HFF-Myc (cell line): ENCODE results near the gene ZNF827.

ENCODE experiments used
- DNase-seq: peaks from one replicate; pipeline ENCODE4 v3.0.0-alpha.2; 2011; ENCODE audit warnings: low read depth; ENCODE audit errors: extremely low read depth
- H3K4me3 ChIP-seq: replicated peaks from 2 replicates; pipeline ENCODE4 v1.5.1; 2011; ENCODE audit warnings: low read depth, mild to moderate bottlenecking, control low read depth, low read length
- CTCF ChIP-seq: IDR thresholded peaks from 2 replicates; pipeline ENCODE4 v1.5.1; 2012; ENCODE audit warnings: mild to moderate bottlenecking, low read depth, low read length, control low read depth; ENCODE audit errors: missing control alignments

ZNF827 gene

GRCh38 chr4:145907390-145907789 lies 31.2 kb downstream of the ZNF827 start:
- DNase-seq = no peak
- H3K4me3 ChIP-seq = no peak overlapping the region
- TF ChIP-seq CTCF = no peak

GRCh38 chr4:145904413-145905177 lies 34.0 kb downstream of the ZNF827 start:
- no peak for TF ChIP-seq CTCF
- no peak overlapping the region for H3K4me3 ChIP-seq
- no peak for DNase-seq

GRCh38 chr4:145902522-145902921 lies 36.1 kb downstream of the ZNF827 start:
- no peak for TF ChIP-seq CTCF
- H3K4me3 ChIP-seq = no peak overlapping the region
- DNase-seq = no peak

GRCh38 chr4:145899886-145900460 lies 38.6 kb downstream of the ZNF827 start:
- no peak for TF ChIP-seq CTCF
- no peak for DNase-seq
- H3K4me3 ChIP-seq = no peak overlapping the region

GRCh38 chr4:145898926-145899531 lies 39.6 kb downstream of the ZNF827 start:
- no peak overlapping the region for H3K4me3 ChIP-seq
- no peak for TF ChIP-seq CTCF
- DNase-seq = no peak

- H3K4me3 ChIP-seq = no peak overlapping the region
- no peak for DNase-seq
- TF ChIP-seq CTCF = no peak
Observed at GRCh38 chr4:145898466-145898865, 40.2 kb downstream of the ZNF827 start.

DNA sequence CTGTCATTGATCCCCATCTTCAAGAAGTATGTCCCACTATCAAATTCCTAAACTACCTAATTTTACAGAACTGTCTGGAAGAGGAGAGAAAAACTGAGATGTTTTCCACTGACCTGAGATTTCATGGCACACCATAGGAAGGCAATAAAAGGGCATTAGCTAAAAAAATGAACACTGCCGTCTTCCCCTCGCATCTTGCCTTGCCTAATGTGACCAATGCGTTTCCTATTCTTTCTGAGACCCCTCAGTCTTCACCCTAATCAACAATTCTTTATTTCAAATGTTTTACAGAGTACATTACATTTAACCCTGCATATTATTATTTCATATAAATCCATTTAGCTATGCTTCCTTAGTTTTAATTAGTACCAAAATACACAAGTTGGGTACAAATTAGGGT lies 43.6 kb downstream of the ZNF827 start:
- no peak for TF ChIP-seq CTCF
- no peak for DNase-seq
- no peak overlapping the region for H3K4me3 ChIP-seq
